HG03378 (cell line): Measurements from ENCODE around the gene MOSMO.

ENCODE experiments used
- ATAC-seq: cut with Tn5 transposase; IDR thresholded peaks from one replicate; pipeline ENCODE4 v1.9.1; 2021; ENCODE audit warnings: mild to moderate bottlenecking, moderate library complexity; ENCODE audit not compliant: unreplicated experiment

MOSMO gene

GRCh38 chr16:22007509-22008214 lies at the start of gene MOSMO:
TSS of gene MOSMO (plus strand) at chr16:22008111. CDS start at chr16:22008302, 191 bp downstream.
- no peak for ATAC-seq

- no peak for ATAC-seq
Observed at GRCh38 chr16:21959050-21959449, 48.9 kb upstream of the MOSMO start.

GRCh38 chr16:21962475-21962874 lies 45.4 kb upstream of the MOSMO start:
- no peak for ATAC-seq

- no peak for ATAC-seq
Observed at GRCh38 chr16:21963887-21964286, 44.0 kb upstream of the MOSMO start.

GRCh38 chr16:21964353-21964752 lies 43.6 kb upstream of the MOSMO start:
- no peak for ATAC-seq

GRCh38 chr16:21971856-21972255 lies 36.1 kb upstream of the MOSMO start:
- ATAC-seq, result no peak

- ATAC-seq, result no peak
Observed at GRCh38 chr16:21973945-21974344, 34.0 kb upstream of the MOSMO start.

- ATAC-seq, result no peak
Observed at GRCh38 chr16:21980032-21980431, 27.9 kb upstream of the MOSMO start.

GRCh38 chr16:21982108-21982507 lies 25.8 kb upstream of the MOSMO start:
- no peak for ATAC-seq

GRCh38 chr16:21984062-21984461 lies 23.8 kb upstream of the MOSMO start:
- ATAC-seq, result no peak

- no peak for ATAC-seq
Observed at GRCh38 chr16:21985524-21985923, 22.4 kb upstream of the MOSMO start.

- ATAC-seq, result no peak
Observed at GRCh38 chr16:21986692-21987246, 21.1 kb upstream of the MOSMO start.

GRCh38 chr16:21987498-21987897 lies 20.4 kb upstream of the MOSMO start:
- ATAC-seq, result no peak

GRCh38 chr16:21989133-21989532 lies 18.8 kb upstream of the MOSMO start:
- ATAC-seq, result no peak

- no peak for ATAC-seq
Observed at GRCh38 chr16:21989751-21990150, 18.2 kb upstream of the MOSMO start.

GRCh38 chr16:21990381-21990944 lies 17.4 kb upstream of the MOSMO start:
- ATAC-seq, result no peak

GRCh38 chr16:21991621-21992020 lies 16.3 kb upstream of the MOSMO start:
- ATAC-seq, result no peak

- no peak for ATAC-seq
Observed at GRCh38 chr16:21994856-21995465, 12.9 kb upstream of the MOSMO start.

- no peak for ATAC-seq
Observed at GRCh38 chr16:21996923-21997696, 10.8 kb upstream of the MOSMO start.

- ATAC-seq, result no peak
Observed at GRCh38 chr16:21997697-21998480, 10.0 kb upstream of the MOSMO start.
